WTC11 (cell line): ENCODE results near the gene AFF3. TPM values are rescaled to one million over a fixed set of nuclear protein-coding genes. Genes with fewer than 3 reads are reported as not detected.

Experiments
- ATAC-seq: fragments of 200-7000 bp; cut with Tn5 transposase; 2 replicates; pipeline ENCODE4 v1.10.0; 2021; ENCODE audit warnings: mild to moderate bottlenecking, moderate library complexity
- CTCF ChIA-PET: fragments of 300-600 bp; sonication (Branson Sonifier 250); formaldehyde crosslinking; loops from one replicate; lab custom pipeline; 2021; ENCODE audit warnings: antibody characterized with exemption; lab: Charles Lee
- POLR2A ChIA-PET: fragments of 350-600 bp; sonication (Branson Sonifier 250); formaldehyde crosslinking; loops from one replicate; lab custom pipeline; 2021; ENCODE audit warnings: antibody characterized with exemption; lab: Charles Lee
- DNase-seq: peaks from one replicate; pipeline ENCODE4 v3.0.0; 2021; ENCODE audit warnings: low spot score
- H3K27ac Mint-ChIP-seq: 2 replicates; pipeline ENCODE4 v1.8.0; 2021; ENCODE audit warnings: mixed read lengths
- H3K27me3 Mint-ChIP-seq: 2 replicates; pipeline ENCODE4 v1.8.0; 2021; ENCODE audit warnings: low read depth, mild to moderate bottlenecking, moderate library complexity, mixed read lengths
- H3K36me3 Mint-ChIP-seq: 2 replicates; pipeline ENCODE4 v1.8.0; 2021; ENCODE audit warnings: mixed read lengths
- H3K4me1 Mint-ChIP-seq: 2 replicates; pipeline ENCODE4 v1.8.0; 2022; ENCODE audit warnings: mixed read lengths
- H3K4me3 Mint-ChIP-seq: 2 replicates; pipeline ENCODE4 v1.8.0; 2021; ENCODE audit warnings: mild to moderate bottlenecking, moderate library complexity, mixed read lengths
- H3K9me3 Mint-ChIP-seq: 2 replicates; pipeline ENCODE4 v1.8.0; 2021; ENCODE audit warnings: mixed read lengths
- ATF6 ChIP-seq: sonication (generic); formaldehyde crosslinking; IDR thresholded peaks from 2 replicates; pipeline ENCODE4 v1.8.1; 2023; ENCODE audit warnings: mild to moderate bottlenecking, missing genetic modification reagents
- EMX1 ChIP-seq: fragments of 250-450 bp; sonication (Bioruptor Pico); IDR thresholded peaks from 2 replicates; pipeline ENCODE4 v1.8.0; 2021; ENCODE audit warnings: mild to moderate bottlenecking
- FOXJ3 ChIP-seq: sonication (generic); formaldehyde crosslinking; IDR thresholded peaks from 2 replicates; pipeline ENCODE4 v1.9.0; 2021; ENCODE audit warnings: missing genetic modification reagents, mild to moderate bottlenecking, borderline replicate concordance
- FOXP4 ChIP-seq: sonication (generic); formaldehyde crosslinking; IDR thresholded peaks from 2 replicates; pipeline ENCODE4 v1.8.0; 2022; ENCODE audit warnings: mild to moderate bottlenecking, missing genetic modification reagents
- MXD4 ChIP-seq: fragments of 250-450 bp; sonication (Bioruptor Pico); IDR thresholded peaks from 2 replicates; pipeline ENCODE4 v1.8.0; 2021; ENCODE audit warnings: mild to moderate bottlenecking, moderate library complexity, borderline replicate concordance
- OVOL2 ChIP-seq: fragments of 250-450 bp; sonication (Bioruptor Pico); IDR thresholded peaks from 2 replicates; pipeline ENCODE4 v1.9.0; 2021; ENCODE audit warnings: mild to moderate bottlenecking, borderline replicate concordance
- PREB ChIP-seq: sonication (generic); formaldehyde crosslinking; IDR thresholded peaks from 2 replicates; pipeline ENCODE4 v1.8.1; 2022; ENCODE audit warnings: mild to moderate bottlenecking, missing genetic modification reagents, moderate library complexity, borderline replicate concordance
- PRRX2 ChIP-seq: fragments of 250-450 bp; sonication (Bioruptor Pico); IDR thresholded peaks from 2 replicates; pipeline ENCODE4 v1.8.0; 2021; ENCODE audit warnings: mild to moderate bottlenecking
- SOX15 ChIP-seq: fragments of 250-450 bp; sonication (Bioruptor Pico); IDR thresholded peaks from 2 replicates; pipeline ENCODE4 v1.9.0; 2021; ENCODE audit warnings: mild to moderate bottlenecking
- SP1 ChIP-seq: sonication (generic); formaldehyde crosslinking; conservative IDR thresholded peaks from 2 replicates; pipeline ENCODE4 v1.8.1; 2022; ENCODE audit warnings: missing genetic modification reagents
- USF1 ChIP-seq: sonication (generic); formaldehyde crosslinking; IDR thresholded peaks from 2 replicates; pipeline ENCODE4 v1.8.0; 2022; ENCODE audit warnings: mild to moderate bottlenecking, missing genetic modification reagents
- ZBTB21 ChIP-seq: sonication (generic); formaldehyde crosslinking; IDR thresholded peaks from 2 replicates; pipeline ENCODE4 v1.8.1; 2023; ENCODE audit warnings: mild to moderate bottlenecking, missing genetic modification reagents, borderline replicate concordance
- ZNF121 ChIP-seq: sonication (generic); formaldehyde crosslinking; IDR thresholded peaks from 2 replicates; pipeline ENCODE4 v1.8.0; 2023; ENCODE audit warnings: missing genetic modification reagents
- ZNF263 ChIP-seq: sonication (generic); formaldehyde crosslinking; IDR thresholded peaks from 2 replicates; pipeline ENCODE4 v1.8.1; 2022; ENCODE audit warnings: low read depth, mild to moderate bottlenecking, moderate library complexity, missing genetic modification reagents
- ZNF317 ChIP-seq: sonication (generic); formaldehyde crosslinking; IDR thresholded peaks from 2 replicates; pipeline ENCODE4 v1.8.1; 2023; ENCODE audit warnings: low read depth, mild to moderate bottlenecking, moderate library complexity, missing genetic modification reagents, borderline replicate concordance
- ZNF532 ChIP-seq: fragments of 250-450 bp; sonication (Bioruptor Pico); IDR thresholded peaks from 2 replicates; pipeline ENCODE4 v1.9.0; 2021; ENCODE audit warnings: mild to moderate bottlenecking, borderline replicate concordance
- total RNA-seq: library from RNA; stranded (reverse); gene quantifications from 3 replicates; pipeline ENCODE4 v1.2.3, GENCODE V29; 2021
- TF ChIP-seq, protein P1 (sequence below): fragments of 250-450 bp; sonication (Bioruptor Pico); IDR thresholded peaks from 2 replicates; pipeline ENCODE4 v1.9.0; 2021; ENCODE audit warnings: mild to moderate bottlenecking
- TF ChIP-seq, protein P2 (sequence below): sonication (generic); formaldehyde crosslinking; IDR thresholded peaks from 2 replicates; pipeline ENCODE4 v1.8.1; 2023; ENCODE audit warnings: mild to moderate bottlenecking, missing genetic modification reagents

The AFF3 gene
- total RNA-seq, 1 experiment from 2014 or later: 1.2 TPM

DNA sequence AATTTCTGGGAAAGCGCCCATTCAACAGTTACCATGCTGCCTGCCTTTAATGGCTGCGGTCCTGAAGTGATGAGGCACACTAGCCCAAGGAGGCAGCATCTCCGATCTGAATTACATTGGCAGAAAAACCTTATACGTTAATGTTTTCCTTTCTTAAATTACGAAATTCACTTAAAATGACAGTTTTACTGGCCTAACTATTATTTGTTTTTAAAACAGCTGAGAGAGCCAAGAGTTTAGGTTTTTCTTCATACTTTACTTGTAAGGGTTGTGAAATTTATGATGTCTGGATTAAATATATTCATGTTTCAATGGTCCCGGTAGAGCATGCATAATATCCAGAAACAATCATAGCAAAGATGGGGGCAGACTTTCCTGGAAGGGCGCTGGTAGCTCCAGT, 537.4 kb downstream of the AFF3 start:
- Mint-ChIP-seq H3K27me3 (no peaks in the 10 kb centered on the region), H3K36me3 (no peaks in the 10 kb centered on the region), H3K9me3 (no peaks in the 10 kb centered on the region), H3K4me3 (no peak overlapping the region), H3K27ac (no peak overlapping the region), H3K4me1 (0 out of 2 replicates have a peak, but pooled peaks cover 3% of the 10 kb centered on the region)
- ChIA-PET CTCF (interaction anchor here (1.5 kb wide), 1 partner anchor 46 kb away, joined by 3 read pairs; no protein-coding TSS in a partner anchor), POLR2A (no interaction called here)
- TF ChIP-seq MXD4 (CRISPR knock-in tag) (no peak), ZNF121 (CRISPR knock-in tag) (no peak), EMX1 (CRISPR knock-in tag) (no peak), OVOL2 (no peak), PRRX2 (no peak), FOXJ3 (CRISPR knock-in tag) (no peak), ZNF317 (CRISPR knock-in tag) (no peak), ATF6 (CRISPR knock-in tag) (no peak), SP1 (CRISPR knock-in tag) (no peak), ZNF532 (CRISPR knock-in tag) (no peak), FOXP4 (CRISPR knock-in tag) (no peak), ZBTB21 (CRISPR knock-in tag) (no peak), SOX15 (CRISPR knock-in tag) (no peak), ZNF263 (no peak), PREB (CRISPR knock-in tag) (no peak), USF1 (CRISPR knock-in tag) (no peak)
- TF ChIP-seq, protein P1, sequence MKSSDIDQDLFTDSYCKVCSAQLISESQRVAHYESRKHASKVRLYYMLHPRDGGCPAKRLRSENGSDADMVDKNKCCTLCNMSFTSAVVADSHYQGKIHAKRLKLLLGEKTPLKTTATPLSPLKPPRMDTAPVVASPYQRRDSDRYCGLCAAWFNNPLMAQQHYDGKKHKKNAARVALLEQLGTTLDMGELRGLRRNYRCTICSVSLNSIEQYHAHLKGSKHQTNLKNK: no peak
- TF ChIP-seq, protein P2, sequence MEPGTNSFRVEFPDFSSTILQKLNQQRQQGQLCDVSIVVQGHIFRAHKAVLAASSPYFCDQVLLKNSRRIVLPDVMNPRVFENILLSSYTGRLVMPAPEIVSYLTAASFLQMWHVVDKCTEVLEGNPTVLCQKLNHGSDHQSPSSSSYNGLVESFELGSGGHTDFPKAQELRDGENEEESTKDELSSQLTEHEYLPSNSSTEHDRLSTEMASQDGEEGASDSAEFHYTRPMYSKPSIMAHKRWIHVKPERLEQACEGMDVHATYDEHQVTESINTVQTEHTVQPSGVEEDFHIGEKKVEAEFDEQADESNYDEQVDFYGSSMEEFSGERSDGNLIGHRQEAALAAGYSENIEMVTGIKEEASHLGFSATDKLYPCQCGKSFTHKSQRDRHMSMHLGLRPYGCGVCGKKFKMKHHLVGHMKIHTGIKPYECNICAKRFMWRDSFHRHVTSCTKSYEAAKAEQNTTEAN (CRISPR knock-in tag): no peak
- no peak for DNase-seq
- no peak for ATAC-seq
